Measurements from ENCODE around the gene CD109. TPM values are rescaled to one million over a fixed set of nuclear protein-coding genes. Genes with fewer than 3 reads are reported as not detected.

Gene CD109
- total and polyA plus RNA-seq, 2 of the 8 experiments (the other 6 are each of a cell fraction or from before 2014, with no cell fraction given), result 1.4 to 5.3 TPM

GRCh38 chr6:73703466-73703865 lies 7.5 kb downstream of the CD109 start:
- H3K4me1 ChIP-seq (replicated peaks in 1 of 4; ENCODE audit: control insufficient read depth in 3 of 4, insufficient read depth in 4 of 4, low read length in 3 of 4), result no peaks in the 10 kb centered on the region
- H2BK12ac ChIP-seq (ENCODE audit: low read depth, low read length), result no peak overlapping the region
- H4K5ac ChIP-seq (ENCODE audit: insufficient read length, low read depth, low read length), result no peak overlapping the region
- no peak overlapping the region for H3K9ac ChIP-seq (replicated peaks in 1 of 4; ENCODE audit: extremely low read depth in 1 of 4, low read depth in 3 of 4, low read length in 3 of 4)
- ChIA-PET POLR2A (ENCODE audit: partially characterized antibody) (interaction anchor here (0.7 to 2.2 kb wide), 2 partner anchors 10 to 190 kb away, joined by 3 to 7 read pairs; no protein-coding TSS in a partner anchor), CTCF (ENCODE audit: partially characterized antibody) (interaction anchor here (1.1 to 2.1 kb wide), 2 partner anchors 27 to 30 kb away, joined by 3 to 10 read pairs; no protein-coding TSS in a partner anchor)
- no peaks in the 10 kb centered on the region for H3K23me2 ChIP-seq (ENCODE audit: low read depth, low read length)
- no peak overlapping the region for H2BK5ac ChIP-seq (ENCODE audit: low read depth, low read length)
- no peak overlapping the region for H3K18ac ChIP-seq (ENCODE audit: extremely low read depth, low read length)
- FAIRE-seq (no peak), DNase-seq (ENCODE audit: low read depth in 1 of 2, low spot score in 2 of 2) (no peak)
- H3K79me1 ChIP-seq (ENCODE audit: low read depth, low read length), result no peaks in the 10 kb centered on the region
- no peak overlapping the region for H4K91ac ChIP-seq (replicated peaks; ENCODE audit: insufficient read length, low read length)
- H2BK15ac ChIP-seq (ENCODE audit: low read length), result no peak overlapping the region
- H2BK120ac ChIP-seq (replicated peaks; ENCODE audit: low read depth, low read length), result no peak overlapping the region
- no peak overlapping the region for H4K8ac ChIP-seq (ENCODE audit: extremely low read depth, insufficient read depth, low read length)
- no peak overlapping the region for H3K23ac ChIP-seq (ENCODE audit: insufficient read length)
- H4K20me1 ChIP-seq (replicated peaks in 1 of 2; ENCODE audit: control insufficient read depth in 1 of 2, insufficient read depth in 2 of 2, low read length in 2 of 2), result no peaks in the 10 kb centered on the region
- no peaks in the 10 kb centered on the region for H3K79me2 ChIP-seq (ENCODE audit: control insufficient read depth in 1 of 2, insufficient read depth in 2 of 2, low read length in 2 of 2)
- 89% methylated on average over 1 of the region's 1 CpG; no CpG with 5 or more reads in 1 of the 2 experiments for WGBS, 2 experiments (ENCODE audit: extremely low coverage in 1 of 2, insufficient coverage in 1 of 2, insufficient read length in 1 of 2, insufficient replicate concordance in 2 of 2, low coverage in 1 of 2, low lambda C conversion rate in 2 of 2, missing lambda C conversion rate in 1 of 2)
- H3K27ac ChIP-seq (ENCODE audit: low read depth, low read length), result no peak overlapping the region
- H3K4me3 ChIP-seq (ENCODE audit: extremely low read depth in 1 of 4, insufficient read depth in 2 of 4, low read depth in 3 of 4, low read length in 4 of 4), result no peak overlapping the region
- TF ChIP-seq MAX (IDR thresholded peaks at IDR 0.05), result no peak
- TF ChIP-seq ZNF274 (IDR thresholded peaks at IDR 0.05; ENCODE audit: borderline replicate concordance, extremely low read depth, low read length), result no peak
- TF ChIP-seq CHD1 (IDR thresholded peaks at IDR 0.05; ENCODE audit: low read depth, low read length), result no peak
- H3K4me2 ChIP-seq (ENCODE audit: insufficient read depth in 1 of 2, low read depth in 2 of 2, low read length in 2 of 2), result no peak overlapping the region
- no peak overlapping the region for H2AK5ac ChIP-seq (ENCODE audit: low read depth, low read length)
- no peak overlapping the region for H3K4ac ChIP-seq (replicated peaks; ENCODE audit: insufficient read length, low read depth, low read length)
- no peaks in the 10 kb centered on the region for H3K9me3 ChIP-seq (ENCODE audit: insufficient read depth in 2 of 2, low read depth in 1 of 2, low read length in 1 of 2)
- no peaks in the 10 kb centered on the region for H3K36me3 ChIP-seq (ENCODE audit: control insufficient read depth in 2 of 4, insufficient read depth in 4 of 4, low read length in 3 of 4)
- H2AFZ ChIP-seq (ENCODE audit: low read length), result no peak overlapping the region
- H3K56ac ChIP-seq (replicated peaks; ENCODE audit: insufficient read length, low read depth, low read length), result no peak overlapping the region
- no peak overlapping the region for H2BK20ac ChIP-seq (ENCODE audit: low read length)
- H3K14ac ChIP-seq (ENCODE audit: insufficient read length), result no peak overlapping the region
- no peaks in the 10 kb centered on the region for H3K27me3 ChIP-seq (replicated peaks in 1 of 4; ENCODE audit: control insufficient read depth in 3 of 4, extremely low read depth in 1 of 4, insufficient read depth in 3 of 4, low read length in 3 of 4)

Measured in H1 (cell line).